A549 treated with GW870086 at 1 μM for 4 hours (cell line): ENCODE data around the gene TMEM59. TPM values are rescaled to one million over a fixed set of nuclear protein-coding genes. Genes with fewer than 3 reads are reported as not detected.

Experiments
- total RNA-seq: library from RNA; stranded (reverse); fragments of 200-300 nt; extraction: Qiagen RNA extraction; gene quantifications from 5 replicates; pipeline ENCODE4 v1.2.3, GENCODE V29; 2022; ENCODE audit warnings: low read depth

The TMEM59 gene, protein sequence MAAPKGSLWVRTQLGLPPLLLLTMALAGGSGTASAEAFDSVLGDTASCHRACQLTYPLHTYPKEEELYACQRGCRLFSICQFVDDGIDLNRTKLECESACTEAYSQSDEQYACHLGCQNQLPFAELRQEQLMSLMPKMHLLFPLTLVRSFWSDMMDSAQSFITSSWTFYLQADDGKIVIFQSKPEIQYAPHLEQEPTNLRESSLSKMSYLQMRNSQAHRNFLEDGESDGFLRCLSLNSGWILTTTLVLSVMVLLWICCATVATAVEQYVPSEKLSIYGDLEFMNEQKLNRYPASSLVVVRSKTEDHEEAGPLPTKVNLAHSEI
- total RNA-seq, result 112 to 126 TPM (median 118 TPM) in 5 replicates

DNA sequence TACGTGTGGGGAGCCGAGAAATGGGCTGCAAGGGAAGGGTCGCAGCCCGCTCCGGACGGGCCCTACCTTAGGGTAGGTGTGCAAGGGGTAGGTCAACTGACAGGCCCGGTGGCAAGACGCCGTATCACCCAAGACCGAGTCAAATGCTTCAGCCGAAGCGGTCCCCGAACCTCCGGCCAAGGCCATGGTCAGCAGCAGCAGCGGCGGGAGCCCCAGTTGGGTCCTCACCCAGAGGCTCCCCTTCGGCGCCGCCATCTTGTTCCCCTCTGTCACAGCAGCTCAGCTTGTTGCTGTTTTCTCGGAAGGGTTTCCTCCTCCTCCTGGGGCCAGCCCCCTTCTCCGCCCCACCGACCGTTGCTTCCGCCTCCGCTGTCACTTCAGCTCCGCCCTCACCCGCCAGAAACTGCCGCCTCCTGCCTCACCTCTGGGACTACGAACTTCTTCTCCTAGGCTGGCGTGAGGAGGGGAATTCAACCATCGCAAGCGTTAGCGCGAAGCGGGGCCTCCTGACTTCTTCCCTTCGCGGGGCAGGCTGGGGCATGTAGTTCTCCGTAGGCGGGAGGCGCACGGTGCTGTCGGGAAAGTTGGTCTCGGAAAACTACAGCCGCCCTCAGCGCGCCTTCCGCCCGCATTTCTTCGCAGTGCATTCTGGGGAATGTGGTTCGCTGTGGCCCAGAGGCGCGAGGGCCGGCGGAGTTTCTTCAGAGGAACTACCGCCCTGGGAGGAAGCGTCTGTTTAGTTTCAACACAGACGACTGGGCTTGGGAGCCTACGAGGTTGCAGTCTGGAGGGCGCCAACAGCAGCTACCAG is at the start of gene TMEM59, which contains the start of gene TCEANC2:
Gene TMEM59 (minus strand): TSS at position 271 of the 811 bp plus-strand sequence. CDS start 16 bp downstream, at position 255.
Gene TCEANC2 (plus strand): TSS at position 675 of the 811 bp plus-strand sequence. CDS start 815 bp downstream, outside the sequence.

DNA sequence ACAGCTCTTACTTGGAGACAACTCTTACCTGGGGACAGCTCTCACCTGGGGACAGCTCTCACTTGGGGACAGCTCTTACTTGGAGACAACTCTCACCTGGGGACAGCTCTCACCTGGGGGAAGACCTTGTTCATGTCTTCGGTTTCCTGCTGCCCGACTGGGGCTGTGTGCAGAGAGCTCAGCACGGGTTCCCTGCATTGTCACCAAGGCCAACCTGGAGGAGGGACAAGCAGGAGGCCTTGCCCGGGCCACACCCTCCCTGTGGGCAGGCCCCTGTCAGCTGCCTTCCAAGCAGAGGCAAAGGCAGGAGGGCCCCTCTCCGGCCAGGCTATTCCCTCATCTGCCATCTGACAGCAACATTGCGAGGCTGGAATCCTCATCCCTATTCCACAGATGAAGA is 35.0 kb downstream of the TMEM59 start, which contains the start of gene LDLRAD1:
Gene LDLRAD1 (minus strand): TSS at position 208 of the 400 bp plus-strand sequence. CDS start 74 bp downstream, at position 134.

Other genes starting within 250 kb of the TMEM59 start
- 21.3 to 28.8 TPM (median 23.5 TPM) in 5 replicates for gene NDC1, start 214.9 kb downstream of the TMEM59 start, total RNA-seq
- gene YIPF1, start 163.4 kb downstream of the TMEM59 start, total RNA-seq, result 13.2 to 15.9 TPM (median 13.8 TPM) in 5 replicates
- 0.09 to 0.16 TPM in 2 of 5 replicates, not detected in the others for gene DIO1, start 159.0 kb downstream of the TMEM59 start, total RNA-seq
- gene IFT25, start 107.5 kb downstream of the TMEM59 start, total RNA-seq, result 29.9 to 37.4 TPM (median 31.0 TPM) in 5 replicates
- gene LRRC42, start 106.9 kb downstream of the TMEM59 start, total RNA-seq, result 27.6 to 28.8 TPM (median 28.4 TPM) in 5 replicates
- gene LDLRAD1, start 35.0 kb downstream of the TMEM59 start, total RNA-seq, result 0.06 TPM in 1 of 5 replicates, not detected in the others
- 1.7 to 3.4 TPM (median 2.6 TPM) in 5 replicates for gene TCEANC2, start 404 bp upstream of the TMEM59 start, total RNA-seq
- gene CDCP2, start 99.8 kb upstream of the TMEM59 start, total RNA-seq, result not detected in 5 replicates
- gene CYB5RL, start 146.8 kb upstream of the TMEM59 start, total RNA-seq, result 2.4 to 3.3 TPM (median 3.1 TPM) in 5 replicates
- 81.6 to 106 TPM (median 96.9 TPM) in 5 replicates for gene MRPL37, start 147.0 kb upstream of the TMEM59 start, total RNA-seq